Measurements from ENCODE around the gene CYS1. TPM values are rescaled to one million over a fixed set of nuclear protein-coding genes. Genes with fewer than 3 reads are reported as not detected.

CYS1 gene
- total RNA-seq, 2 donors from 2014 or later = 0.45 TPM; not detected in 1

- DNase-seq (ENCODE audit: low spot score) (peak; percentile 90), ATAC-seq (peak; percentile 86 to 90)
- Mint-ChIP-seq H3K4me3 (peak within 1 kb of the TSS; percentile 92), H3K27me3 (no peaks in the 10 kb centered on the region), H3K9me3 (no peaks in the 10 kb centered on the region), H3K27ac (peak within 1 kb of the TSS; percentile 92 to 95), H3K36me3 (no peaks in the 10 kb centered on the region), H3K4me1 (ENCODE audit: low read depth in 2 of 2) (peaks cover 23 to 29% of the 10 kb centered on the region in 2 donors)
Observed at GRCh38 chr2:10043256-10043905, 36.8 kb downstream of the CYS1 start, which contains the start of gene KLF11. KLF11 (plus strand) TSS chr2:10043550; CDS start chr2:10043717, 167 bp downstream.

GRCh38 chr2:10042301-10043161, 37.7 kb downstream of the CYS1 start:
- DNase-seq (ENCODE audit: low spot score) (peak; percentile 77), ATAC-seq (peak; percentile 2 to 15)
- Mint-ChIP-seq H3K36me3 (no peaks in the 10 kb centered on the region), H3K4me1 (ENCODE audit: low read depth in 2 of 2) (peaks cover 26 to 31% of the 10 kb centered on the region in 2 donors), H3K27me3 (no peaks in the 10 kb centered on the region), H3K4me3 (peak overlapping the region; percentile 92), H3K27ac (peak overlapping the region; percentile 92 to 95), H3K9me3 (no peaks in the 10 kb centered on the region)

GRCh38 chr2:10041711-10042110, 38.5 kb downstream of the CYS1 start:
- H3K36me3 Mint-ChIP-seq = no peaks in the 10 kb centered on the region
- H3K4me3 Mint-ChIP-seq = peak overlapping the region; percentile 92
- peaks cover 27 to 30% of the 10 kb centered on the region in 2 donors for H3K4me1 Mint-ChIP-seq (ENCODE audit: low read depth in 2 of 2)
- no peaks in the 10 kb centered on the region for H3K9me3 Mint-ChIP-seq
- no peaks in the 10 kb centered on the region for H3K27me3 Mint-ChIP-seq
- peak overlapping the region; percentile 17 to 92 for H3K27ac Mint-ChIP-seq
- ATAC-seq = no peak
- DNase-seq (ENCODE audit: low spot score) = no peak

GRCh38 chr2:10039658-10040410, 40.4 kb downstream of the CYS1 start:
- DNase-seq (ENCODE audit: low spot score) = no peak
- peaks cover 40% of the 10 kb centered on the region in 2 donors for H3K4me1 Mint-ChIP-seq (ENCODE audit: low read depth in 2 of 2)
- no peaks in the 10 kb centered on the region for H3K9me3 Mint-ChIP-seq
- H3K4me3 Mint-ChIP-seq = no peak overlapping the region
- H3K27me3 Mint-ChIP-seq = no peaks in the 10 kb centered on the region
- peak overlapping the region in 1 of 2 donors; percentile 17 for H3K27ac Mint-ChIP-seq
- ATAC-seq = no peak
- no peaks in the 10 kb centered on the region for H3K36me3 Mint-ChIP-seq

- no peaks in the 10 kb centered on the region for H3K9me3 Mint-ChIP-seq
- H3K4me3 Mint-ChIP-seq = no peak overlapping the region
- H3K27me3 Mint-ChIP-seq = no peaks in the 10 kb centered on the region
- peaks cover 47 to 49% of the 10 kb centered on the region in 2 donors for H3K4me1 Mint-ChIP-seq (ENCODE audit: low read depth in 2 of 2)
- DNase-seq (ENCODE audit: low spot score) (no peak), ATAC-seq (no peak)
- no peaks in the 10 kb centered on the region for H3K36me3 Mint-ChIP-seq
- peak overlapping the region in 1 of 2 donors; percentile 38 for H3K27ac Mint-ChIP-seq
Observed at GRCh38 chr2:10038716-10039115, 41.5 kb downstream of the CYS1 start.

- DNase-seq (ENCODE audit: low spot score) (no peak), ATAC-seq (no peak)
- H3K4me1 Mint-ChIP-seq (ENCODE audit: low read depth in 2 of 2) = peaks cover 47 to 49% of the 10 kb centered on the region in 2 donors
- H3K27me3 Mint-ChIP-seq = no peaks in the 10 kb centered on the region
- H3K36me3 Mint-ChIP-seq = no peaks in the 10 kb centered on the region
- no peaks in the 10 kb centered on the region for H3K9me3 Mint-ChIP-seq
- H3K4me3 Mint-ChIP-seq = no peak overlapping the region
- peak overlapping the region in 1 of 2 donors; percentile 61 for H3K27ac Mint-ChIP-seq
Observed at GRCh38 chr2:10038123-10038522, 42.1 kb downstream of the CYS1 start.

- ATAC-seq = peak; percentile 85 to 87
- no peaks in the 10 kb centered on the region for H3K27me3 Mint-ChIP-seq
- no peaks in the 10 kb centered on the region for H3K9me3 Mint-ChIP-seq
- H3K36me3 Mint-ChIP-seq = no peaks in the 10 kb centered on the region
- H3K4me3 Mint-ChIP-seq = peak overlapping the region; percentile 39
- peaks cover 34 to 40% of the 10 kb centered on the region in 2 donors for H3K4me1 Mint-ChIP-seq (ENCODE audit: low read depth in 2 of 2)
- DNase-seq (ENCODE audit: low spot score) = peak; percentile 73
- peak overlapping the region; percentile 68 to 83 for H3K27ac Mint-ChIP-seq
Observed at GRCh38 chr2:10036095-10036884, 43.9 kb downstream of the CYS1 start.

- H3K36me3 Mint-ChIP-seq = no peaks in the 10 kb centered on the region
- H3K4me3 Mint-ChIP-seq = peak overlapping the region; percentile 39
Observed at GRCh38 chr2:10035633-10036032, 44.6 kb downstream of the CYS1 start.

GRCh38 chr2:10035053-10035422, 45.2 kb downstream of the CYS1 start:
- DNase-seq (ENCODE audit: low spot score) (no peak), ATAC-seq (peak in 1 of 2 donors; percentile 59)
- no peaks in the 10 kb centered on the region for H3K9me3 Mint-ChIP-seq
- H3K36me3 Mint-ChIP-seq = no peaks in the 10 kb centered on the region
- H3K27ac Mint-ChIP-seq = peak overlapping the region; percentile 5 to 83
- no peaks in the 10 kb centered on the region for H3K27me3 Mint-ChIP-seq
- peak overlapping the region; percentile 42 for H3K4me3 Mint-ChIP-seq
- peaks cover 30 to 38% of the 10 kb centered on the region in 2 donors for H3K4me1 Mint-ChIP-seq (ENCODE audit: low read depth in 2 of 2)

More at GRCh38 chr2:10035633-10036032, 44.6 kb downstream of the CYS1 start:
- no peaks in the 10 kb centered on the region for H3K27me3 Mint-ChIP-seq
- H3K27ac Mint-ChIP-seq = peak overlapping the region; percentile 68 to 83
- H3K9me3 Mint-ChIP-seq = no peaks in the 10 kb centered on the region
- peaks cover 29 to 37% of the 10 kb centered on the region in 2 donors for H3K4me1 Mint-ChIP-seq (ENCODE audit: low read depth in 2 of 2)
- DNase-seq (ENCODE audit: low spot score) (no peak), ATAC-seq (no peak)

GRCh38 chr2:10034333-10035052, 45.7 kb downstream of the CYS1 start:
- H3K4me1 Mint-ChIP-seq (ENCODE audit: low read depth in 2 of 2) = peaks cover 36 to 44% of the 10 kb centered on the region in 2 donors
- no peaks in the 10 kb centered on the region for H3K27me3 Mint-ChIP-seq
- H3K9me3 Mint-ChIP-seq = no peaks in the 10 kb centered on the region
- no peak for DNase-seq (ENCODE audit: low spot score)
- peak overlapping the region; percentile 42 for H3K4me3 Mint-ChIP-seq
- H3K36me3 Mint-ChIP-seq = no peaks in the 10 kb centered on the region
- ATAC-seq = no peak
- peak overlapping the region; percentile 5 to 83 for H3K27ac Mint-ChIP-seq

GRCh38 chr2:10033251-10034006, 46.8 kb downstream of the CYS1 start:
- Mint-ChIP-seq H3K27me3 (no peaks in the 10 kb centered on the region), H3K36me3 (no peaks in the 10 kb centered on the region), H3K27ac (no peak overlapping the region), H3K4me1 (ENCODE audit: low read depth in 2 of 2) (peaks cover 39 to 45% of the 10 kb centered on the region in 2 donors), H3K4me3 (no peak overlapping the region), H3K9me3 (no peaks in the 10 kb centered on the region)
- ATAC-seq = no peak
- DNase-seq (ENCODE audit: low spot score) = no peak

- DNase-seq (ENCODE audit: low spot score) = no peak
- H3K4me3 Mint-ChIP-seq = no peak overlapping the region
- H3K27me3 Mint-ChIP-seq = no peaks in the 10 kb centered on the region
- peak overlapping the region in 1 of 2 donors; percentile 16 for H3K27ac Mint-ChIP-seq
- no peaks in the 10 kb centered on the region for H3K9me3 Mint-ChIP-seq
- peaks cover 38 to 44% of the 10 kb centered on the region in 2 donors for H3K4me1 Mint-ChIP-seq (ENCODE audit: low read depth in 2 of 2)
- H3K36me3 Mint-ChIP-seq = no peaks in the 10 kb centered on the region
- ATAC-seq = no peak
Observed at GRCh38 chr2:10032746-10033105, 47.5 kb downstream of the CYS1 start.

All from natural killer cell treated with Interleukin-12 subunit alpha and Interleukin-12 subunit beta and Interleukin-15 and Interleukin-18, amount 100 ng/mL, for 72 hours (primary cell).